ENCODE measurements around the gene OR2H1. TPM values are rescaled to one million over a fixed set of nuclear protein-coding genes. Genes with fewer than 3 reads are reported as not detected.
"Not testable (repeated sequence)": the region's sequence is repeated elsewhere in the genome, so short reads cannot be mapped to it uniquely, and the experiment has no call there.

The OR2H1 gene
- total RNA-seq, 1 donor = not detected

DNA sequence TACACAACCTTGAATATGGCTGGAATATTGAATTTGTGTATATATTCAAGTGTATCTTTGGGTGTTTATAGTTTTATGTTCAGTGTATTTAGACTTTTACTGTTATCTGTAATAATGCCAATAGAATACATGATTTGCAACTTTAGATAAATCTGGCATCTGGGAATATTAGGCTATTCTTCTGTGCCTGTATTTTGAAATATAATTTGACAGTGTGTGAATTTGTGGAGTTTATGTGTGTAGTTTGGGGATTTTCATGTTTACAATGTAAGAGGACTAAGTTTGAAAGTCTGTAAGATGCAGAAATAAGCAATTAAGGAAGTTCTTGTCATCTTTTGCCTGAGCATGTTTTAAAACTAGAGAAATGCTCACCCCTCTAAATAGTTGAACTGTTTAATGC lies 17.9 kb upstream of the OR2H1 start, which contains the start of gene OR10C1:
Gene OR10C1 (plus strand): TSS at position 301 of the 400 bp plus-strand sequence. CDS start 710 bp downstream, outside the sequence.
- TF ChIP-seq, protein P1, sequence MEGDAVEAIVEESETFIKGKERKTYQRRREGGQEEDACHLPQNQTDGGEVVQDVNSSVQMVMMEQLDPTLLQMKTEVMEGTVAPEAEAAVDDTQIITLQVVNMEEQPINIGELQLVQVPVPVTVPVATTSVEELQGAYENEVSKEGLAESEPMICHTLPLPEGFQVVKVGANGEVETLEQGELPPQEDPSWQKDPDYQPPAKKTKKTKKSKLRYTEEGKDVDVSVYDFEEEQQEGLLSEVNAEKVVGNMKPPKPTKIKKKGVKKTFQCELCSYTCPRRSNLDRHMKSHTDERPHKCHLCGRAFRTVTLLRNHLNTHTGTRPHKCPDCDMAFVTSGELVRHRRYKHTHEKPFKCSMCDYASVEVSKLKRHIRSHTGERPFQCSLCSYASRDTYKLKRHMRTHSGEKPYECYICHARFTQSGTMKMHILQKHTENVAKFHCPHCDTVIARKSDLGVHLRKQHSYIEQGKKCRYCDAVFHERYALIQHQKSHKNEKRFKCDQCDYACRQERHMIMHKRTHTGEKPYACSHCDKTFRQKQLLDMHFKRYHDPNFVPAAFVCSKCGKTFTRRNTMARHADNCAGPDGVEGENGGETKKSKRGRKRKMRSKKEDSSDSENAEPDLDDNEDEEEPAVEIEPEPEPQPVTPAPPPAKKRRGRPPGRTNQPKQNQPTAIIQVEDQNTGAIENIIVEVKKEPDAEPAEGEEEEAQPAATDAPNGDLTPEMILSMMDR (IDR thresholded peaks at IDR 0.05; ENCODE audit: insufficient read depth, low read depth, low read length) = no peak
- no peak within 1 kb of the TSS for H3K4me3 ChIP-seq (ENCODE audit: low read depth, low read length)
- no peak for DNase-seq (ENCODE audit: low read depth)

DNA sequence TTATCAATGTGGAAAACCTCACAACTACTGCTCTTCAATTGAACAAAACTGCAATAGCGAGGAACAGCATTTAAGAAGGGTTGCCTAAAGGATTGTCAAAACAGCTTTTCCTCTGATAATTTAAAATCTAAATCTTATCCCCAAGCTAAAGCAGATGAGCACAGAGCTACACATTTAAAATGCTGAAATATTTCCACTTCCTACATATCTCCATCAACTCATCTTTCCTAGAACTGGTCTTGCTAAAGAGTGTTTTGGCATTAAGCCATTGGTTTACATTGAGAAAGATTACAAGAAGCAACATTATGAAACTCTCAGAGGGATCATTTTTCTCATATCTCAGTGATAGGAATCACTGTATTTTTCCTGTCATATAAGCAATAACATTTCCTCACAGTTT lies 14.2 kb upstream of the OR2H1 start:
- TF ChIP-seq, protein P1 (IDR thresholded peaks at IDR 0.05; ENCODE audit: insufficient read depth, low read depth, low read length) = no peak
- no peak overlapping the region for H3K4me3 ChIP-seq (ENCODE audit: low read depth, low read length)
- no peak for DNase-seq (ENCODE audit: low read depth)

DNA sequence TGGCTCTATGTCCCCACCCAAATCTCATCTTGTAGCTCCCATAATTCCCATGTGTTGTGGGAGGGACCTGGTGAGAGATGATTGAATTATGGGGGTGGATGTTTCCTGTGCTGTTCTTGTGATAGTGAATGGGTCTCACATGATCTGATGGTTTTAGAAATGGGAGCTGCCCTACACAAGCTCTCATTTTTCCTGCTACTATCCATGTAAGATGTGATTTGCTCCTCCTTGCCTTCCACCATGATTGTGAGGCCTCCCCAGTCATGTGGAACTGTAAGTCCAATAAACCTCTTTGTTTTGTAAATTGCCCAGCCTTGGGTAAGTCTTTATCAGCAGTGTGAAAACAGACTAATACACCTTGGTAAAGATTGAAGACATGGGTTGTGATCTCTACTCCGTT lies 12.9 kb upstream of the OR2H1 start:
- not testable (repeated sequence) for H3K4me3 ChIP-seq (ENCODE audit: low read depth, low read length); DNase-seq (ENCODE audit: low read depth)

DNA sequence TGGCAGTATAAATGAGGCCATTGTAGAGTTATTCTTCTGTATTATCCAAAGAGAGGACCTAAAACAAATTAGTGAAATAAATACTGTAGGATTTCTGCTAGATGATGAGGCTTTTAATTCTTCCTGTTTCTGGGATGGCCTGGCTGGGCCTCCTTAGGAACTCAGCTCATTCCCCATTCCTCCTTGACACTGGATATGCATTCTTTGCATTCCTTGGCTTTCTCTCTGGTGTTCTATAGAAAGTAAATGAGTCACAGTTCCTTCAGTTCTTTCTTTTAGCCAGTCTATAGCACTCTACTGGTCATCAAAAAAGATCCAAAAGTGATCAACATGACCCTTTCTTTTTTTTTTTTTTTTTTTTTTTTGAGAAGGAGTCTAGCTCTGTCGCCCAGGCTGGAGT lies 9.3 kb upstream of the OR2H1 start:
- TF ChIP-seq, protein P1 (IDR thresholded peaks at IDR 0.05; ENCODE audit: insufficient read depth, low read depth, low read length) = no peak
- no peak overlapping the region for H3K4me3 ChIP-seq (ENCODE audit: low read depth, low read length)
- no peak for DNase-seq (ENCODE audit: low read depth)

DNA sequence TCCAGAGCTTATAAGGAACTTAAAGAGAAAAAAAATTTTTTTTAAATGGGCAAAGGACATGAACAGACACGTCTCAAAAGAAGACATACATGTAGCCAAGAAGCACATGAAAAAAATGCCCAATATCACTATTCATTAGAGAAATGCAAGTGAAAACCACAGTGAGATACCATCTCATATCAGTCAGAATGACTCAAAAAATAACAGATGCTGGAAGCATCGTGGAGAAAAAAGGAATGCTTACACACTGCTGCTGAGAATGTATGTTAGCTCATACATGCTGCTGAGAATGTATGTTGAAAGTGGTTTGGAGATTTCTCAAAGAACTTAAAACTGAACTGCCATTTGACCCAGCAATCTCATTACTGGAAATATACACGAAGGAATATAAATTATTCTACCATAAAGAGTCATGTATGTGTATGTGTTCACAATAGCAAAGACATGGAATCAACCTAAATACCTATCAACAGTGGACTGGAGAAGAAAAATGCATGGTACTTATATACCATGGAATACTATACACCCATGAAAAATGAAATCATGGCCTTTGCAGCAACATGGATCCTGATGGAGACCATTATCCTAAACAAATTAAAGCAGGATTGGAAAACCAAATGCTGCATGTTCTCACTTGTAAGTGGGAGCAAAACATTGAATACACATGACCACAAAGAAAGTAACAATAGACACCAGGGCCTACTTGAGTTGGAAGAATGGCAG lies 5.3 kb upstream of the OR2H1 start:
- no peak for DNase-seq (ENCODE audit: low read depth)
- no peak overlapping the region for H3K4me3 ChIP-seq (ENCODE audit: low read depth, low read length)
- TF ChIP-seq, protein P1 (IDR thresholded peaks at IDR 0.05; ENCODE audit: insufficient read depth, low read depth, low read length) = no peak

DNA sequence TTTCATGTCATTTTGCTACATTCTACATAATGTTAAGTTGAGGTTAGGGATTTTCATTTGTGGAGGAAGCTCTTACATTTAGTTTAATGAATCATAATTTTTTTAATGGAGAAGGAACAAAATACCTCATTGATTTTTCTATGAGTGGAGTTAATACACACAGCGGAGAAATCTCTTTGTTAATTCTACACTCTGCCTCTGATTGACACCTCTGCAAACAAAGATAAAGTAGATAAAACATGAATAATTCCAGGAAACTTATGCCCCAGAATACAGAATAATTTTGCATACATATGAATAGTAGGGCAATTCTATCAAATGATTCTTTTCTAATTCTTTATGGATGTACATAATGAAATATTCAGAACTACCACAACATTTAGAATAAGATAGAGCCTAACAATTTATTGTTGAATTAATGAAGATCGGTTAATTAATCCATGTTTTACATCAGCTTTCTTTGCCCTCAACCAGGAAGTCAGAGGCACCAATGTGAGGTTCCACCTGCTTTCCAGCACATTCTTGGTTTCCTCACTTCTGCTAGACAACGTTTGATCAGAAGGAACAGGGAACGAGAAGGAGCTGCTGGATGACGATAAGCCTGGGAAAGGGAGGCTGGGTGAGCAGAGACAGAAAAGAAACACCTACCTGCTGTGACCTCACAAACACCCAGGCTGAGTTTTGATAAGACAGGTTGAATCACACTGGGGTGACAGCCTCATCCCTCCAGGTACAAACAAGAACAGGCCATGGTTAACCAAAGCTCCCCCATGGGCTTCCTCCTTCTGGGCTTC lies 4.3 kb downstream of the OR2H1 start:
- H3K4me3 ChIP-seq (ENCODE audit: low read depth, low read length) = no peak overlapping the region
- DNase-seq (ENCODE audit: low read depth) = no peak
- TF ChIP-seq, protein P1 (IDR thresholded peaks at IDR 0.05; ENCODE audit: insufficient read depth, low read depth, low read length) = no peak

DNA sequence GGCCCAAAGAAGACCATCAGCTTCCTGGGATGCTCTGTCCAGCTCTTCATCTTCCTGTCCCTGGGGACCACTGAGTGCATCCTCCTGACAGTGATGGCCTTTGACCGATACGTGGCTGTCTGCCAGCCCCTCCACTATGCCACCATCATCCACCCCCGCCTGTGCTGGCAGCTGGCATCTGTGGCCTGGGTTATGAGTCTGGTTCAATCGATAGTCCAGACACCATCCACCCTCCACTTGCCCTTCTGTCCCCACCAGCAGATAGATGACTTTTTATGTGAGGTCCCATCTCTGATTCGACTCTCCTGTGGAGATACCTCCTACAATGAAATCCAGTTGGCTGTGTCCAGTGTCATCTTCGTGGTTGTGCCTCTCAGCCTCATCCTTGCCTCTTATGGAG lies 5.1 kb downstream of the OR2H1 start:
- no peak for DNase-seq (ENCODE audit: low read depth)
- H3K4me3 ChIP-seq (ENCODE audit: low read depth, low read length) = no peak overlapping the region
- TF ChIP-seq, protein P1 (IDR thresholded peaks at IDR 0.05; ENCODE audit: insufficient read depth, low read depth, low read length) = no peak

Measured in fibroblast of villous mesenchyme (primary cell).